ENCODE data around the gene MRPL16. TPM values are rescaled to one million over a fixed set of nuclear protein-coding genes. Genes with fewer than 3 reads are reported as not detected.

Gene MRPL16
- total RNA-seq, 1 experiment from 2014 or later, result 78.9 TPM

- TF ChIP-seq, protein P1, sequence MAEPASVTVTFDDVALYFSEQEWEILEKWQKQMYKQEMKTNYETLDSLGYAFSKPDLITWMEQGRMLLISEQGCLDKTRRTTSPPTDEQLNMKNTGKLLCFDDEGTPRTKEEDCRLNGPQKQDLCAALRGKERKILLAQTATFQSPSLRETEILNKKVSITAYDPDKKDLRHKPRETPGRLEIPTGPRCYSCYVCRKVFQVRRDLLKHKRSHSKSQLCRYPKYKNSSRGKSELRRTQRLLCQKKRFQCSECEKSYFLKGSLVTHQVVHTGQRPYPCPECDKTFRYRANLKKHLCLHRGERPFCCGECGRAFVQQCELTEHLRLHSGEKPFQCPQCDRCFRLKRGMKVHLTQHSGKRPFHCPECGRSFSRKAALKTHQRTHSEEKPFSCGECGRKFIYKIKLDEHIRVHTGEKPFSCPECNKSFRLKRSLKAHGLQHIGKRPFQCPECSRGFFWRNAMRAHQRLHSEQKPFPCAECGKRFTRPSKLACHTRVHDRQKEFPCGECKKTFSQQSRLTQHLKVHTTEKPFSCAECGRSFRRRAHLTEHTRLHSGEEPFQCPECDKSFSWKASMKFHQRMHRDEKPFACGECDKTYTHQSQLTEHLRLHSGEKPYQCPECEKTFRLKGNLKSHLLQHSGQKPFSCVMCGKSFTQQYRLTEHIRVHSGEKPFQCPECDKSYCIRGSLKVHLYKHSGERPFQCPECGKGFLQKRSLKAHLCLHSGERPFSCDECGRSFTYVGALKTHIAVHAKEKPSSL (CRISPR knock-in tag; conservative IDR thresholded peaks at IDR 0.05), result no peak
- TF ChIP-seq CBFB (CRISPR knock-in tag; IDR thresholded peaks at IDR 0.05; ENCODE audit: low read depth) (no peak), ATF1 (CRISPR knock-in tag; IDR thresholded peaks at IDR 0.05) (no peak), SP1 (CRISPR knock-in tag; conservative IDR thresholded peaks at IDR 0.05) (no peak), HMGA2 (CRISPR knock-in tag; IDR thresholded peaks at IDR 0.05) (no peak), ZNF281 (CRISPR knock-in tag; IDR thresholded peaks at IDR 0.05) (no peak), JUN (CRISPR knock-in tag; IDR thresholded peaks at IDR 0.05) (no peak), ZNF671 (CRISPR knock-in tag; IDR thresholded peaks at IDR 0.05) (no peak), JAZF1 (CRISPR knock-in tag; IDR thresholded peaks at IDR 0.05) (no peak), PREB (CRISPR knock-in tag; IDR thresholded peaks at IDR 0.05; ENCODE audit: borderline replicate concordance) (no peak), ZNF396 (CRISPR knock-in tag; IDR thresholded peaks at IDR 0.05; ENCODE audit: borderline replicate concordance) (no peak)
Observed at GRCh38 chr11:59765068-59765735, 45.4 kb downstream of the MRPL16 start (continued).

DNA sequence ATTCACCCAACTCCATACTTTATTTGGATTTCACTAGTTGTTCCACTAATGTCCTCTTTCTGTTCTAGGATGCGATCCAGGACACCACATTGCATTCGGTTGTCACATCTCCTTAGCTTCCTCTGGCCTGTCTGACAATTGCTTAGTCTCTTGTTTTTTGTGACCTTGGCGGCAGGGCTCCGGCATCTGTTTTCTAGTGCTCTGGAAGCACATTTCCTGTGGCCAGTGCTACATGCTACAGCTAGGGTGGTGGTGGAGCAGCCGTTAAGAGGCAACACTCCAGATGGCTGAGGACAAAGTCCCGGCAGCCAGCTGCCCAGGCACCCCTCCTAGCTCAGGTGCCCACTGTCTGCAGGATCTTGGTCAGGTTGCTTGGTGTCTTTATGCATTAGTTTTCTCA, 48.6 kb downstream of the MRPL16 start:
- no peak overlapping the region for H3K27ac Mint-ChIP-seq
- CTCF ChIA-PET, result no interaction called here
- H3K4me3 Mint-ChIP-seq, result no peak overlapping the region
- DNase-seq (ENCODE audit: low spot score) (no peak), ATAC-seq (no peak)
- H3K4me1 Mint-ChIP-seq, result peaks cover 29% of the 10 kb centered on the region
- H3K27me3 Mint-ChIP-seq (ENCODE audit: low read depth), result no peaks in the 10 kb centered on the region
- H3K36me3 Mint-ChIP-seq, result peaks cover 17% of the 10 kb centered on the region
- POLR2A ChIA-PET, result no interaction called here
- no peaks in the 10 kb centered on the region for H3K9me3 Mint-ChIP-seq
- TF ChIP-seq ZNF263 (CRISPR knock-in tag; IDR thresholded peaks at IDR 0.05; ENCODE audit: low read depth), result no peak
- TF ChIP-seq CREB1 (CRISPR knock-in tag; IDR thresholded peaks at IDR 0.05), result no peak
- TF ChIP-seq, protein P2, sequence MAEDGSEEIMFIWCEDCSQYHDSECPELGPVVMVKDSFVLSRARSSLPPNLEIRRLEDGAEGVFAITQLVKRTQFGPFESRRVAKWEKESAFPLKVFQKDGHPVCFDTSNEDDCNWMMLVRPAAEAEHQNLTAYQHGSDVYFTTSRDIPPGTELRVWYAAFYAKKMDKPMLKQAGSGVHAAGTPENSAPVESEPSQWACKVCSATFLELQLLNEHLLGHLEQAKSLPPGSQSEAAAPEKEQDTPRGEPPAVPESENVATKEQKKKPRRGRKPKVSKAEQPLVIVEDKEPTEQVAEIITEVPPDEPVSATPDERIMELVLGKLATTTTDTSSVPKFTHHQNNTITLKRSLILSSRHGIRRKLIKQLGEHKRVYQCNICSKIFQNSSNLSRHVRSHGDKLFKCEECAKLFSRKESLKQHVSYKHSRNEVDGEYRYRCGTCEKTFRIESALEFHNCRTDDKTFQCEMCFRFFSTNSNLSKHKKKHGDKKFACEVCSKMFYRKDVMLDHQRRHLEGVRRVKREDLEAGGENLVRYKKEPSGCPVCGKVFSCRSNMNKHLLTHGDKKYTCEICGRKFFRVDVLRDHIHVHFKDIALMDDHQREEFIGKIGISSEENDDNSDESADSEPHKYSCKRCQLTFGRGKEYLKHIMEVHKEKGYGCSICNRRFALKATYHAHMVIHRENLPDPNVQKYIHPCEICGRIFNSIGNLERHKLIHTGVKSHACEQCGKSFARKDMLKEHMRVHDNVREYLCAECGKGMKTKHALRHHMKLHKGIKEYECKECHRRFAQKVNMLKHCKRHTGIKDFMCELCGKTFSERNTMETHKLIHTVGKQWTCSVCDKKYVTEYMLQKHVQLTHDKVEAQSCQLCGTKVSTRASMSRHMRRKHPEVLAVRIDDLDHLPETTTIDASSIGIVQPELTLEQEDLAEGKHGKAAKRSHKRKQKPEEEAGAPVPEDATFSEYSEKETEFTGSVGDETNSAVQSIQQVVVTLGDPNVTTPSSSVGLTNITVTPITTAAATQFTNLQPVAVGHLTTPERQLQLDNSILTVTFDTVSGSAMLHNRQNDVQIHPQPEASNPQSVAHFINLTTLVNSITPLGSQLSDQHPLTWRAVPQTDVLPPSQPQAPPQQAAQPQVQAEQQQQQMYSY (CRISPR knock-in tag; IDR thresholded peaks at IDR 0.05), result no peak
- TF ChIP-seq ETV6 (CRISPR knock-in tag; IDR thresholded peaks at IDR 0.05), result no peak
- no peak for TF ChIP-seq ZNF671 (CRISPR knock-in tag; IDR thresholded peaks at IDR 0.05)
- TF ChIP-seq, protein P3, sequence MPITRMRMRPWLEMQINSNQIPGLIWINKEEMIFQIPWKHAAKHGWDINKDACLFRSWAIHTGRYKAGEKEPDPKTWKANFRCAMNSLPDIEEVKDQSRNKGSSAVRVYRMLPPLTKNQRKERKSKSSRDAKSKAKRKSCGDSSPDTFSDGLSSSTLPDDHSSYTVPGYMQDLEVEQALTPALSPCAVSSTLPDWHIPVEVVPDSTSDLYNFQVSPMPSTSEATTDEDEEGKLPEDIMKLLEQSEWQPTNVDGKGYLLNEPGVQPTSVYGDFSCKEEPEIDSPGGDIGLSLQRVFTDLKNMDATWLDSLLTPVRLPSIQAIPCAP (CRISPR knock-in tag; IDR thresholded peaks at IDR 0.05), result no peak
- no peak for TF ChIP-seq FOXP1 (CRISPR knock-in tag; IDR thresholded peaks at IDR 0.05; ENCODE audit: borderline replicate concordance)
- no peak for TF ChIP-seq SP1 (CRISPR knock-in tag; conservative IDR thresholded peaks at IDR 0.05)
- no peak for TF ChIP-seq HMGA2 (CRISPR knock-in tag; IDR thresholded peaks at IDR 0.05)
- TF ChIP-seq ZNF138 (CRISPR knock-in tag; conservative IDR thresholded peaks at IDR 0.05), result no peak
- TF ChIP-seq MAX (CRISPR knock-in tag; IDR thresholded peaks at IDR 0.05), result no peak
- no peak for TF ChIP-seq CBFB (CRISPR knock-in tag; IDR thresholded peaks at IDR 0.05; ENCODE audit: low read depth)
- TF ChIP-seq ZSCAN18 (CRISPR knock-in tag; IDR thresholded peaks at IDR 0.05), result no peak
- no peak for TF ChIP-seq ZNF512 (CRISPR knock-in tag; IDR thresholded peaks at IDR 0.05; ENCODE audit: borderline replicate concordance)
- no peak for TF ChIP-seq NR3C1 (CRISPR knock-in tag; conservative IDR thresholded peaks at IDR 0.05; ENCODE audit: low read depth)
